HPDE6-E6E7 (cell line): ENCODE measurements around the gene GAB1.

Source experiments
- DNase-seq: peaks from one replicate; pipeline ENCODE4 v3.0.0; 2011; ENCODE audit warnings: missing footprints; ENCODE audit errors: extremely low spot score

The GAB1 gene

GRCh38 chr4:143417679-143418403 lies 81.2 kb downstream of the GAB1 start:
- DNase-seq = no peak

- DNase-seq = no peak
Measured at GRCh38 chr4:143420227-143420626, 83.6 kb downstream of the GAB1 start.

GRCh38 chr4:143421609-143422008 lies 84.9 kb downstream of the GAB1 start:
- DNase-seq = no peak

DNA sequence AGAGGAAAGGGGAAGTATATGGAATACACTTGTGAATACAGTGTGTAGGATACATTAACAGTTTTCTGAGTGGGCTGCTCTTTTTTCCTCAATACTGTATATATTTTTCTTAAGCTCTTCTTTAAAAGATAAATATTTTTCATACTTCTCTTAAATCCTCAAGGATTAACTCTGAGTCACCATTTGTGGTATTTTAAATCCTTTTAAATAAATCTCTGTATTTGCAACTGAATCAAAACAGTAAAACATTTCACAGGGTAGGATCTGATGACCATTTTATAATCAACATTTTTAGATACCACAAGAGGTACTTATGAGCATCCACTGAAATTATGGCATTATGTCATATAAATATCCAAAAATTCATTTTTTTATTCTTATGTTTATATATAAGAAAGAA lies 87.6 kb downstream of the GAB1 start:
- no peak for DNase-seq

GRCh38 chr4:143431526-143432257 lies 95.0 kb downstream of the GAB1 start:
- no peak for DNase-seq

GRCh38 chr4:143432258-143432591 lies 95.5 kb downstream of the GAB1 start:
- no peak for DNase-seq

DNA sequence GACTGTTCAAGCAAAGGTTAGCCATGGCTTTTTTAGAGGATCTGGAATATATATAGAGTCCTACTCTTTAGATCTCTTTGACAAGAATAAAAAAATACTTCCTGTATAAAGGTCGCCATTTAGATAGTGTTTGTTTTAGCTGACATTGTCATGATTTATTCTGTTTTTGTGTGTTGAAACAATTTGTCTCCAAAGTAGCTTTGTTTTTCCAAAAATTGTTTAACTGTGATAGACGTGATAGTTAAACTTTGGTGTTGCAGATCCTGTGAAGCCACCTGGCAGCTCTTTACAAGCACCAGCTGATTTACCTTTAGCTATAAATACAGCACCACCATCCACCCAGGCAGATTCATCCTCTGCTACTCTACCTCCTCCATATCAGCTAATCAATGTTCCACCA lies 96.6 kb downstream of the GAB1 start:
- DNase-seq = no peak

DNA sequence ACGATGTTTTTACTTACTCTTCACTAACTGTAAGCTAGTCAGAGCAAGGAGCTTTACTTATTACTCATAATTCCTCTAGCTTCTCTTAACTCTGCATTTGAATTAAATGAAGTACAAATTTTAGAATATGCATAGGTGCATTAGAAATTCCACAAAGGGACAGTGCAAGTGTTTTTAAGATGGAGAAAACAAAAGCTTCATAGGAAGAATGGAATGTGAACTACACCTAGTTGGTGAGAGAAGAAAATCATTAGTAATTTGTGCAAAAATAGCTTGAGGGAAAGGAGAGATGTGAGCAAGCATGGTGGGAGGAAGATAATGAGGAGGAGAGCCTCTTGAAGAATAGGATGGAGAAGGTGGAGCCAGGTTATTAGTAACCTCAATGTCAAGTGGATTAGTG lies 99.3 kb downstream of the GAB1 start:
- no peak for DNase-seq

GRCh38 chr4:143437476-143437875 lies 100.8 kb downstream of the GAB1 start:
- DNase-seq = no peak

GRCh38 chr4:143437937-143438336 lies 101.3 kb downstream of the GAB1 start:
- no peak for DNase-seq

GRCh38 chr4:143438710-143439109 lies 102.0 kb downstream of the GAB1 start:
- no peak for DNase-seq

DNA sequence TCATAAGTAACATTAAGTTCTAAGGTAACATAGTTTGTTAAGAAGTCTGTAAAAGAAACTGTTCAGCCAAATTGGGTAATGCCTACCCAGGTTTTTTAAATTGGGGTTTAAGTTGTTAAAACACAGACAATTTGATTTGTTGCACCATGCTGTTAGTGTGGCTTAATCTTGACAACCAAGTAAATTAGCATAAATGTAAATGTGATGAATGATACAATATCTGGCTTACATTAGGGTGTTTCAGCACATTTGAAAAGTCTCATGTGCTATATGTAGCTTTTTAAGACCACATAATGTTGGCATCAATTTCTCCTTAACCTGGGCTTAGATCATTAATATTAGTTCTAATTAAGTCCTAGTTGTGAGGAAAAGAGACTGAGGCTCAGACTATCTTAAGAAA lies 104.4 kb downstream of the GAB1 start:
- no peak for DNase-seq

- DNase-seq = no peak
Measured at GRCh38 chr4:143441678-143442077, 105.0 kb downstream of the GAB1 start.

- DNase-seq = no peak
Measured at GRCh38 chr4:143443728-143444127, 107.1 kb downstream of the GAB1 start.

DNA sequence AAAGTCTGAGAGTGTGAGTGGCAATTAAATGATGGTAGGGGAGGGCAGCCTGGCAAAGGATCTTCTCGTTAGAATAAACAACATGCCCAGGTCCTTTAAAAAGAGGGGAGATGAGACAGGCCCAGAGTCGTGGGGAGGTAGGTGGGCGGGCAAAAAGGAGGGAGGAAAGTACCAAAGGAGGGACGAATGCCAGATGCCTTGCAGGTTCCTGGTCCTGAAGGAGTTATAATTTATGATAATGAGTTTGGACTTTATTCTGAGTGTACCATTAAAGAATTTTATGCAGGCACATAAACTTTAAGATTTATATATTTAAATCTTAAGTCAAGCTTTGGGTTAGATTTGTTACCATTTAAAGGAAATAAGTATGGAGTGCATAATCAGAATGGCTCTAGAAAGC lies 114.5 kb downstream of the GAB1 start:
- no peak for DNase-seq

GRCh38 chr4:143455211-143455610 lies 118.5 kb downstream of the GAB1 start:
- DNase-seq = no peak

- DNase-seq = no peak
Measured at GRCh38 chr4:143458966-143459365, 122.3 kb downstream of the GAB1 start.

DNA sequence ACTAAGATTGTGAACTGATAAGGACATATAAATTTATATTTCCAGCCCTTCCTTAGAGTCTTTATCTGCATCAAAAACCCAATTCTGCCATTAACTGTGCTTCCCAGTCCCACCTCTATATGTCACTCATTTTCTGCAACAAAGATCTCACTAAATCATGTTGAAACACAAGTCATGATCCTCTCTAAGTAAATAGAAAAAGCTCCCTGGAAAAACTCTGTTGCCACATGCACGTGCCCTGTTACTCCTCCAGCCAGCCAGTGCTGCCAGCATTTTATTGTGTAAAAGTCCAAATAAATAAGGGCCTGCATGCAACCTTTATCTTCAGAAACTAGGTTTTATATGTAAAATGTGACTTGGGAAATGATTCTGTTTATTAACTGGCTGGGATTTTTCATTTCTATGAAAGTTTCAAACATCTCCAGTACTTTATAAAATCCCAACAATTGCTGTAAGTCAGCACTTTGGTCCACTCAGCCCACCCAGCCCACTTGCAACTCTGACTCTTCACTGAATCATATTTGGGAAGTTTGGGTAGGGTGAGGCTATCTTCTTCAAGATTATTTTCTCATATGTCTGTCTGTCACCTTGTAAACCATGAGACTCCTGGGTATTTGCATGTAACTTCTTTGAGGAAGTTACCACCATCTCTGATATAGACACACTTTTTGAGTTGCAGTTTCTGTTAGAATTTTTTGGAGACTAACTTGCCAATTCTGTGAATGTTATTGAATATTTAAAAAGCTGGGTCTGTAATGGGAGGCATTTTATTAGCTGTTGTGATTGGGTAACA lies 136.9 kb downstream of the GAB1 start:
- DNase-seq = no peak

DNA sequence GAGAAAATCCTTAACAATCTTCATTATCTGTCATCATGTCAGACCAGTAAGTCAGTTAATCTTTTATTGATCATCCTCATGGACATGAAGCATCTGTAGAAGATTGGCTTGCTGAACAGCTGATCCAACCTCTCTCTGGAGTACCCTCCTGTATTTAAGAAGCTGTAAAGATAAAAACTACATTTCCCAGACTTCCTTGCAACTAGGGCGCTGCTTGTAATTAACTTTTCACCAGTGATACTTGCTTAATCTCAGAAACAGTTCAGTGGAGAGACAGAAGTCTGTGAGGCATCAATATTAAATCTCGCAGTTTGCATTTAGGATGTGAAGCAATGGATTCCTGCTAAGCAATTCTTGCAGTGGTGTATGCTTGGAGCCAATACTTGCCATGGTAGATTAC lies 140.8 kb downstream of the GAB1 start:
- no peak for DNase-seq

DNA sequence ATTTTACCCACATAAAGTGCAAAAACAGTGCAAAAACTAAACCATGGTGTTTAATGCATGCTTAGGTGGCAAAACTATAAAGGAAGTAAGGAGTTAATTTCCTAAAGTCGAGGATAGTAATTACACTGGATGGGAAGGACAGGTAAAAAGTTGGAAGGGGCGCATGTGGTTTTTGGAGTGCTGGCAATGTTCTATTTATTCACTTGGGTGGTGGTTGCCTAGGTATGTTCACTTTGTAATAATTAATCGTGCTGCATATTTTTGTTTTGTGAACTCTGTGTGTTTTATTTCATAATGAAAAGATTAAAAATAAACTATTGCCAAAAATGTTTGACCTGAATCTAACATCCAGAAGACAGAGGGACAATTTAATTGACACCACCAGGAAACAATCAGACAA lies 144.7 kb downstream of the GAB1 start:
- DNase-seq = no peak

DNA sequence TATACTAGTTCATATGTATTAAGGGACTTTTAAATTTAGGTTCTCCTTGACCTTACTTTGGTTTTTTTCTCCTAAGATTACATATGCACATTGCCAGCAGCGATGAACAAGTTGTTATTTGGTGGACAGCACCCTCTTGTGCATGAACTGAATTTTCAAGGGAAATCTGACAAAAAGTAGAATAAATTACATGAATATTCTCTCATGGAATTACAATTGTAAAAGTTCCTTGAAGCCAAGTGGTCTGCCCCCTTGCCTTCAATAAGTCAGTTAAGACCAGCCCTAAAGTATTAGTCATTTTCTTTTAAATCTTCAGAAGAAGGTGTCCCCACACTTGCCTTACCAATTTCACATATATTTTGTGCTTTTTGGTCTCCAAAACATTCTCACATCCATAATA lies 146.2 kb downstream of the GAB1 start:
- DNase-seq = peak; percentile 32

DNA sequence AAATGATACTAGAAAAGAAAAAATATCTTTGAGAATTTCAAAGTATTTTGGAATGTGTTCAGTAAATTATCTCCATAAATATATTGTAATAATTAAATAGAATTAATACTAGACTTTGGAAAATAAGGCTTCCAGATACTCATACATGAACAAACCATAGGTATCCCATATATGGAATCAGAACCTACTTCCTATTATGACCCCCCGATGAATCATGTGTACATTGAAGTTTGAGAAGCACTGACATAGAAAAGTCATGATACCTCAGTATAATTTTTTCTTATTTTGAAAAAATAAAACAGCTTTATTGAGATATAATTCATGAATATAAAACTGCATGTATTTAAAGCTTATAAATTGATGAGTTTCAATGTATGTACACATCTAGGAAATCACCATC lies 149.6 kb downstream of the GAB1 start:
- peak; percentile 10 for DNase-seq

DNA sequence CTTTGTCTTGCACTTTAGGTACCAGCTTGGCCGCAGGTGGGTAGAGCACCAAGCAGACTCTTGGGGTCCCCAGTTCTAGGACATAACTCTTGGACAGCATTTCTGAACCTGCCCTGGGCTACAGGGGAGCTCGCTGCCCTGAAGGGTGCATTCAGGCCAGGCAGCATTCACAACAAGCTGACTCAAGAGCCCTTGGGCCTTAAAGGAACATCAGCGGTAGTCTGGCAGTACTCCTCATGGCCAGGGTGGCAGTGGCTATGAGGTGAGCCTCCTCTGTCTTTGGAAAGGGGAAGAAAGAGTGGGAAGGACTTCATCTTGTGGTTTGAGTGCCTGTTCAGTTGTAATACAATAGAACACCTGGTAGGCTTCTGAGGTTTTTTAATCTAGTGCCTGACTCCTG lies 152.0 kb downstream of the GAB1 start:
- DNase-seq = no peak
